Fibroblast of skin of right quadriceps (primary cell): Measurements from ENCODE around the gene ZFP82.
A peak's percentile ranks its signal among the peaks of the same experiment; 100 is the strongest.

Source experiments
- DNase-seq: peaks from one replicate; pipeline ENCODE4 v3.0.0-alpha.2; 2013

Gene ZFP82

DNA sequence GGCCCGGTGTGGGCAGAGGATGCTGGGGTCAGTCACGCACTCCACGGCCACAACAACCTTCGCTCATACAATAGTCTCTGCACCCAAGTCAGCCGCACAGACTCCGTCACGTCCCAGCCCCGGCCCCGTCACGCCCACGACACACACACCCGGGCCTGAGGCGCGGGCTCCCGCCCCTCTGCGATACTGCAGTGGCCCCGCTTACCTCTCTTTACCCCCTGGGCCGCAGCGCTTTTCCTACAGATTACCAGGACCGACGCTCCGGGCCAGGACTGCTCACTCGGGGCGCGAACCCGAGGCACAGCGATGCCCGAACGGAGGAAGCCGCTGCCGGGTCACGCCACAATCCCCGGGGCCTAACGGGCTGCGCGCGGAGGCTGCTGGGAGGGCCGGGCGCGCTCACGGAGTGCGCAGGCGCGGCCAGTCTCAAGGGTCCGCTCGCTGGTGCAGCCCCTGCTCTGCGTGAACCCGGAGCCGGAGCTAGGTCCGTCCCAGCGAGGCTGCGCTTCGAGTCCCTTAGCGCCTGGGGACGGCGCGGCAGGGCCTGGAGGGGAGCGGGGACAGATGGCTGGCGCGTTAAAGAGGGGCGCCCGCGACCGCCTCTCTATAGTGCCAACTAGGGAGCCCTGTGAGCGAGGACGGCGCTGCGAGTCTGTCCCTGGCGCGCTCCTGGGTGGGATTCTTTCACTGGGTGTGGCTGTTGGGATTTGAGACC lies at the start of gene ZFP82:
ZFP82 (minus strand) TSS at position 358 of the 715 bp plus-strand sequence. CDS start 8,855 bp downstream, outside the sequence.
- peak; percentile 83 for DNase-seq

DNA sequence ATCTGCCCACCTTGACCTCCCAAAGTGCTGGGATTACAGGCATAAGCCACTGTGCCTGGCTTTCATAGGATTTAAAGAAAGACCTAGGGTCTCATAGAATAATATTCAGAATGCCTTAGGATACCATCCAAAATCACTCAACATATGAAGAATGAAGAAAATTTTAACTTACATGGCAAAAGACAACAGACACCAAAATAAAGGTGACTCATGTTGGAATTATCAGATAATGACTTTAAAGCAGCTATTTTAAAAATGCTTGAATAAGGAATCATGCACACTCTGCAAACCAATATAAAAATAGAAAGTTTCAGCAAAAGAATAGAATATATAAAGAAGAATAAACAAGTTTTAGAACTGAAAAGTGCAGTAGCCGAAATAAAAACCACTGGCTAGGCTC lies 41.6 kb upstream of the ZFP82 start:
- DNase-seq = no peak

DNA sequence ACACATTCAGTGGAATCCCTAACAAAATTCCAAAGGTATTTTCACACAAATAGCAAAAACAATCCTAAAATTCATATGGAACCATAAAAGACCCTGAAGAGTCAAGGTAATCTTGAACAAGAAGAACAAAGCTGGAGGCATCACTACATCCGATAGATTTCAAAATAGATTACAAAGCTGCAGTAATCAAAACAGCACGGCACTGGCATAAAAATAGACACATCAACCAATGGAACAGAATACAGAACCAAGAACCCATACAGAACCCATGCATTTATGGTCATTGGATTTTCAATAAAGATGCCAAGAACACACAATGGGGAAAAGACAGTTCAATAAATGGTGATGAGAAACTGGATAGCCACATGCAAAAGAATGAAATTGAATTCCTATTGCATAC lies 38.4 kb upstream of the ZFP82 start:
- DNase-seq = no peak

DNA sequence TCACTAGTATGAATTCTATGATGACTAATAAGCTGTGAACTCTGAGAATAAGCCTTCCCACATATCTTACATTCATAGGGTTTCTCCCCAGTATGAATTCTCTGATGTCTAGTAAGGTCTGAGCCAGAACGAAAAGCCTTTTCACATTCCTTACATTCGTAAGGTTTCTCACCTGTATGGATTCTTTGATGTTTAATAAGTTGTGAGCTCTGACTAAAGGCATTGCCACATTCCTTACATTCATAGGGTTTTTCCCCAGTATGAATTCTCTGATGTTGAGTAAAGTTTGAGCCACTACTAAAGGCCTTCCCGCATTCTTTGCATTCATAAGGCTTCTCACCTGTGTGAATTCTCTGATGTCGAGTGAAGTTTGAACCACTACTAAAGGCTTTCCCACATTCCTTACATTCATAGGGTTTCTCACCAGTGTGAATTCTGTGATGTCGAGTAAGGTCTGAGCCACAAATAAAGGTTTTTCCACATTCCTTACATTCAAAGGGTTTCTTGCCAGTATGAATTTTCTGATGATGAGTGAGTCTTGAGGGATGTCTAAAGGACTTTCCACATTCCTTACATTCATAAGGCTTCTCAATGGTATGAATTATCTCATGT lies 30.7 kb upstream of the ZFP82 start:
- DNase-seq = no peak

DNA sequence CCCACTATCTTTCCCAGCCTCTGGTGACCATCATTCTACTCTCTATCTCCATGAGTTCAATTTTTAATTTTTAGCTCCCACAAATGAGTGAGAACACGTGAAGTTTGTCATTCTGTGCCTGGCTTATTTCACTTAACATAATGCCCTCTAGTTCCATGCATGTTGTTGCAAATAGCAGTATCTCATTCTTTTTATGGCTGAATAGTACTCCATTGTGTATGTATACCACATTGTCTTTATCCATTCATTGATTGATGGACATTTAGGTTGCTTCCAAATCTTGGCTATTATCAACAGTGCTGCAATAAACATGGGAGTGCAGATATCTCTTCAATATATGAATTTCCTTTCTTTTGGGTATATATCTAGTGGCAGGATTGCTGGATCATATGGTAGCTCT lies 22.9 kb upstream of the ZFP82 start:
- no peak for DNase-seq

DNA sequence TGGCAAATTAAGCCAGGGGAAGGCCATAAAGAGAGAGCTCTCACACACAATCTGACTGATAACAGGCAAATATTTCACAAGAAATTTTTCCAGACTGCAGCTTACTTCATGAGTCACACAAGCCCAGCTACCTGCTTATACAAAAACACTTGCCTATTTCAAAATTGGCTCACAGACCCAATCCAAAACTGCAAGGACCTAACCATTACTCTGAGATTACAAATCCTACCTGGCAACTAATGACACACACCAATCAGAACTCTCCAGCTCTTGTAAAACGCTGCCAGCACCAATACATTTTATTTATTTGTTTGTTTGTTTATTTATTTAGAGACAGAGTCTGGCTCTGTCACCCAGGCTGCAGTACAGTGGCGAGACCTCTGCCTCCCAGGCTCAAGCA lies 18.1 kb upstream of the ZFP82 start:
- DNase-seq = no peak

DNA sequence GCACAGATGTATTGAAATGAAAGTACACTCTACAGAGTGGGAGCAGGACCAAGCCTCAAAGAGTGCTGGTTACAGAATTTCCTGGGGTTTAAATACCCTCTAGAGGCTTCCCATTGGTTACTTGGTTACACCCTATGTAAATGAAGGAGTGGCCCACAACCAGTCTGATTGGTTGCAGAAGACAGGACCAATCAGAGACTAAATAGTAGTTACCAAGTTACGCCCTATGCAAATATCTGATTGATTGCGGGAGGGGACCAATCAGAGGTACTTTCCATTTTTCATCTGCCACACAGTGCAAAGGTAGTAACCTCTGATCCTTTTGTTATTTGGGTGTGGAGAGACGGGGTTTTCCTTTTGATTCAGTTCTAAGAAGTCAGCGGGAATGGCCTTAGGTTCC lies 5.5 kb upstream of the ZFP82 start:
- DNase-seq = no peak

DNA sequence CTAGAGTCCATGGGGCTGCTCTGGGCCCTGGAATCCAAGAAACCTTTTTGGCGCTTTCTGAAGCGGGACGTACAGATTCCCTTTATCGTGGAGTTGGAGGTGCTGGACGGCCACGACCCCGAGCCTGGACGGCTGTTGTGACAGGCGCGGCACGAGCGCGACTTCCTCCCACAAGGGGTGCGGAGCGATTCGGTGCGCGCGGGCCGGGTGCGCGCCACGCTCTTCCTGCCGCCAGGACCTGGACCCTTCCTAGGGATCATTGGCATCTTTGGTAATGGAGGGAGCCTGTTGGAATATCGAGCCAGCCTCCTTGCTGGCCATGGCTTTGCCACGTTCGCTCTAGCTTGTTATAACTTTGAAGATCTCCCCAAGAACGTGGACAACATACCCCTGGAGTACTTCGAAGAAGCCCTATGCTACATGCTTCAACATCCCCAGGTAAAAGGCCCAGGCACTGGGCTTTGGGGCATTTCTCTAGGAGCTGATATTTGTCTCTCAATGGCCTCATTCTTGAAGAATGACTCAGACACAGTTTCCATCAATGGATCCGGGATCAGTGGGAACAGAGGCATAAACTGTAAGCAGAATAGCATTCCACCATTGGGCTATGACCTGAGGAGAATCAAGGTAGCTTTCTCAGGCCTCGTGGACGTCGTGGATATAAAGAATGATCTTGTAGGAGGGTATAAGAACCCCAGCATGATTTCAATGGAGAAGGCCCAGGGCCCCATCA lies 3.5 kb upstream of the ZFP82 start:
- DNase-seq = no peak

DNA sequence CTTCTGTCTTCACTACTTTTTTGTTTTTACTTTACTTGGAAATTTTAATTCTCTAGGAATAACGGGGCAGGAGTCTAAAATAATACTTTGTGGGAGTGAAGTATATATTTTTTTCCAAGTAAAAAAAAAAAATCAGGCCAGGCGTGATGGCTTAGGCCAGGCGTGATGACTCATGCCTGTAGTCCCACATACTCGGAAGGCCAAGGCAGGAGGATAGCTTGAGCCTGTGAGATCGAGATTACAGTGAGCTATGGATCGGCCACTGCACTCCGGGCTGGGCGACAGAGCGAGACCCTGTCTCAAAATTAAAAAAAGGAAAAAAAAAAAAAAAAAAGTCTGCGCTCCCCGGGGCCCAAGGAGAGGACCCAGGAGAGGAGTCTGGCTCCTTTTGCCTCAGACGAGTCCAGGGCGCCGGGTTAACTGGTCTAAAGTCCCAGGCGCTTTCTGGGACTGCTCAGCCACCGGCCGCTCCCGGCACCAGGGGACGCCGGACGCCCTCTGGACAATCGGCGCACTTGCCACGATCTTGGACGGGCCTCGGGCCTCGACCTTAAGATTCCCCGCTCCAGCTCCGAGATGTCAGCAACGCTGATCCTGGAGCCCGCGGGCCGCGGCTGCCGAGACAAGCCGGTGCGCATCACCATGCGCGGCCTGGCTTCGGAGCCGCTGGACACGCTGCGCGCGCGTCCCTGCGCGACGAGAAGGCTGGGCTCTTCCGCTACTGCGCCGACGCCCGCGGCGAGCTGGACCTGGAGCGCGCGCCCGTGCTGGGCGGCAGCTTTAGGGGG lies 2.7 kb upstream of the ZFP82 start:
- peak; percentile 8 for DNase-seq

DNA sequence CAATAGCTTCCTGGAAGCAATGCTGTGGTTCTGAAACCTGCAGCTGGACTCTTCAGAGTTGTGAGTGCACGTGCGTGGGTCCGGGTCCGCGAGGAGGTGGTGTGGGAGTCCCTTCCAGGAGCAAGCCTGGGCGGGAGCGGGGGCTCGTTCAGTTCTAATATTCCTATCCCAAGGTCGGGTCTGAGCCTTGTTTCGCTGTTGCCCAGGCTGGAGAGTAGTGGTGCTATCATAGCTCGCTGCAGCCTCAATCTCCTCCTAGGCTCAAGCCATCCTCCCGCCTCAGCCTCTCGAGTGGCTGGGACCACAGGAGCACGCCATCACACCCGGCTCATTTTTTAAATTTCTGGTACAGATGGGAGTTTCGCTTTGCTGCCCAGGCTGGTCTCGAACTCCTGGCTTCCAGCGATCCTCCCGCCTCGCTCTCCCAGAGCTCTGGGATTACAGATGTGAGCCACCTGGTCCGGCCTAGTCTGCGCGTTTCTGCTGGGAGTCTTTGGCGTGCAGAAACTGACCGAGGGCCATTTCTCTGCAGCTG lies 625 bp downstream of the ZFP82 start:
- DNase-seq = no peak

DNA sequence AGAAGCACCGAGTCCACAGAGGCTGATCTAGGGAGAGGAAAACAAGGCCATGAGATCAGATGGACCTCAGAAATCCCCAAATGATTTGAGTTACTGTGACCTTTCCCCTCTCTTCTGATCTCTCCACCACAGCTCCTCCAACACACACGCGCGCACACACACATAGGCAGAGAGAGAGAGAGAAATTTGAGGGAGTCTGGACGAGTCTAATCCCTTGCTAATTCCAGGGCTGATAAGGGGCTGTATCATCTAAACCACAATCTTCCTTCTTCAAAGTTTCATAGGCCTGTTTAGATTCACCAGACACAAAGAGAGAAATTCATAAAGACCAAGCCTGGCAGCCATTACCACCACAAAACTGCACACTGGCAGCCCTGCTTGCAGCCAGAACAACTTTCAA lies 8.6 kb downstream of the ZFP82 start:
- DNase-seq = no peak

DNA sequence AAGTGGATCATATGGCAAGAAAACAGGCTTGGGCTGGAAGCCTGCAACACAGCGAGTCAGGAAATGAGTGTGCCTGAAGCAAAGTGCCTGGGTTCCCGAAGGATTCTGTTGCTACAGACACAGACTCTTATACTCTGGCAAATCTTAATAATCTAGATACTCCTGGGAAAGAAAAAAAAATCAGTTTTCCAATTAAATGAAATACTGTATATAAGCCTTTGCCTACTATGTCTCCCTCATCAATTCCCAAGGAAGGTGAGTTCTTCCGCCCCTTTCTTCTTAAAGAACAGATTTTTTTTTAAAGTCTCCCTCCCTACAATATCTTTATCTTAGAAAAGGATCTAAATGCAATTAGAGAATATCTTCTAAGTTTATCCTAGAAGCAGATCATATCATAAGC lies 10.3 kb downstream of the ZFP82 start:
- no peak for DNase-seq

DNA sequence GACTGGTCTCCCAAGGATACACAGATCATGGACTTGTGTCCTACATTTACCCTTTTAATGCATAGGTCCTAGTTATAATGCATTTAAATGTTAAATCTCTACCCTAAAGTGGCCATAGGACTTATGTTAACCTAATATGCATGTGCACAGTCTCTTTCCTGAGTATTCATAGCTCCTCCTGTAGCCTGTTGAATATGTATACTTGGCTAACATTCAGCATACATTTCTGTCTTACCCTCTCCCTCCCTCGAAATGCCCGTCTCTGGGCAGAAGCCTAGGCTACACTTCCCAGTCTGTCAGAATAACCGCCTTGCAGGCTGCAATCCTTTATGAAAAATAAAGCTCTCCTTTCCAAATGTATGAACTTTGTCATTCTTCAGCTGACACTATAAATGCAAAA lies 13.9 kb downstream of the ZFP82 start:
- no peak for DNase-seq

DNA sequence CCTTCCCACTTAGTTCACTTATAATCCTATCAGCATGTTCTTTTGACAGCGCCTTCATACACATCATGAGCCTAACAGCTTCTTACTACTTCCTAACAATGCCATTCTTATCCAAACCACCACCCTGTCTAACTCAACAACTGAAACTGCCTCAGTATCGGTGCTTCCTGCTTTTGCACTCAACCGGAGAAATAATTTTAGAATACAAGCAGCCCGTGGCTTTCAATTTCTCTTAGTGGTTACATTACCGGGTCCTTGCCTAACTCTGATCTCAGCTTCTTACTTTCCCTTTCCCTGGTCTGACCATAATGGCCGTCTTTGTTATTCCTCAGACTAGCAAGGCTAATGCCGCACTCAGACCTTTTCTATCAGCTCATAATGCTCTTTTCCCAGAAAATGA lies 17.0 kb downstream of the ZFP82 start:
- DNase-seq = no peak

DNA sequence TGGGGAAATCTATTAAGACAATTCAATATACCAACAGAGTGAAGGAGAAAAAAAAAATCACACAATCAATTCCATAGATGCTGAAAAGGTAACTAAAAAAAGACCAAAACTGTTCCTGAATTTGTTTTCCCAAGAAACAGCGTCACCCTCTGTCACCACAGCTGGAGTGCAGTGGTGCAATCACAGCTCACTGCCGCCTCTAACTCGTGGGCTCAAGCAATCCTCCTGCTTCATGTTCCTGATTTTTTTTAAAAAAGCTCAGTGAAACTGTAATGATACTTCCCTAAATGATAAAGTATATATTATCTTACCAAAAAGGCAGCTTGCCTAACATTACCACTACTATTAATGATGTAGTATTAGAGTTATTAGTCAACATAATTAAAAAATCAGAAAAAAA lies 19.9 kb downstream of the ZFP82 start:
- no peak for DNase-seq

DNA sequence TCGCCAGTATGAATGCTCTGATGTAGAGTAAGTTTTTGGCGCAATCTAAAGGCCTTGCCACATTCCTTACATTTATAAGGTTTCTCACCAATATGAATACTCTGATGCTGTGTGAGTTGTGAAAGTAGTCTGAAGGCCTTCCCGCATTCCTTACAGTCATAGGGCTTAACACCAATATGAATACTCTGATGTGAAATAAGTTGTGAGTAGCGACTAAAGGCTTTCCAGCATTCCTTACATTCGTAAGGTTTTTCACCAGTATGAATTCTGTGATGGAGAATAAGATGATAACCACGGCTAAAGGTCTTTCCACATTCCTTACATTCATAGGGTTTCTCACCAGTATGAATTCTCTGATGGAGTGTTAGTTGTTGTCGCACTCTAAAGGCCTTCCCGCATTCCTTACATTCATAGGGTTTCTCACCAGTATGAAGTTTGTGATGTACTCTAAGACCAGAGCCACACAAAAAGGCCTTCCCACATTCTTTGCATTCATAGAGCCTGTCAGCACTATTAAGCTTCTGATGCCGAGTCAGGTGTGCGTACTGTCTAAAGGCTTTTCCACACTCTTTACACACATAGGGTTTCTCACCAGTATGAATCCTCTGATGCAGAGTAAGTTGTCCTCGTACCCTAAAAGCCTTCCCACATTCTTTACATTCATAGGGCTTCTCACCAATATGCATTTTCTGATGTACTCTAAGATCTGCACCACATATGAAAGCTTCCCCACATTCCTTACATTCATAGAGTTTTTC lies 25.3 kb downstream of the ZFP82 start:
- DNase-seq = no peak

DNA sequence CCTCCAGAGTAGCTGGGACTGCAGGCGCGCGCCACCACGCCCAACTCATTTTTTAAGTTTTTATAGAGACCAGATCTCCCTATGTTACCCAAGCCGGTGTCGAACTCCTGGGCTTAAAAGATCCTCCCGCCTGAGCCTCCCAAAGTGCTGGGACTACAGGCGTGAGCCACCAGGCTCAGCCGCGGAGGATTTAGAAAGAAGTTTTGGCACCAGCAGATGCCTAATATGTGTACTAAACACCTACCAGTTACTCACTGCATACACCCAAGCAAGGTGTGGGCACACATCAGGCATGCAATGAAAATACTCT lies 39.0 kb downstream of the ZFP82 start:
- DNase-seq = no peak

DNA sequence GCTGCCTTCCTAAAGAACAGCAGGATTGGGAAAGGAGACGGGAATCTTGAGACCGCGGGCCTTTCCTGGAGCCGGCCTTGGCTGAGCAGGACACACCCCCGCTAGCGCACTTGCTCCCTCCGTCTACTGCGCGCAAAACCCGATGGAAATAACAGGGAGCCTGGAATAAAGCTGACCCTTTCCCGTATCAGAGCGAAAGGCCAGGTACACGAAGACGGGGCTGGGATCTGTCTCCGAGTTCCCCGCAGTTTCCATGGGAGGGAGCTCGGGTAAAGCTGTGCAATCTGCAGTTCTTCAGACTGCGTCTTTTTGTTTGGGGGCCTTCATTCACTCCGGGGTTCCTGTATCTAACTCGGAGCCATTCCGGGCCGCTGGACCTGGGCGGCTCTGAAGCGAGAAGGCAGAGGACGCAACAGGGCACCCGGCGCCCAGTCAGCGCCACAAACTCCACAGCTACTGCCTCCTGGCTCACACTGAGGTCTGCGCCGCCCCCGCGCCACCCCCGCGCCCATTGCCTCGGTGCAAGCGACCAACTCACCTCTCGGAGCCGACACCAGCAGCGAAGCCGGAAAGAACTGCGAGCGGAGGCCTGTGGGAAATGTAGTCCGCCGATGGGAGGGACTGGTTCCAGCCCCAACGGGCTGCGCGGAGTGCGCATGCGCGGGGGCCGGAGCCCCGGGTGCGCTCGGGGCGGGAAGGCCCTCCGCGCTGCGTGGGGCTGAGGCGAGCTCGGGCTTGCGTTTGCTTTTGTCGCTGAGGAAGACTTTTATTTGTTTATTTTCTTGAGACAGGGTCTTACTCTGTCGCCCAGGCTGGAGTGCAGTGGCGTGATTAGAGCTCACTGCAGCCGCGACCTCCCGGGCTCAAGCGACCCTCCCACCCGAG lies 39.6 kb downstream of the ZFP82 start, which contains the start of gene ZFP14:
ZFP14 (minus strand) TSS at position 577 of the 885 bp plus-strand sequence. CDS start 11,309 bp downstream, outside the sequence.
- DNase-seq = peak; percentile 93

DNA sequence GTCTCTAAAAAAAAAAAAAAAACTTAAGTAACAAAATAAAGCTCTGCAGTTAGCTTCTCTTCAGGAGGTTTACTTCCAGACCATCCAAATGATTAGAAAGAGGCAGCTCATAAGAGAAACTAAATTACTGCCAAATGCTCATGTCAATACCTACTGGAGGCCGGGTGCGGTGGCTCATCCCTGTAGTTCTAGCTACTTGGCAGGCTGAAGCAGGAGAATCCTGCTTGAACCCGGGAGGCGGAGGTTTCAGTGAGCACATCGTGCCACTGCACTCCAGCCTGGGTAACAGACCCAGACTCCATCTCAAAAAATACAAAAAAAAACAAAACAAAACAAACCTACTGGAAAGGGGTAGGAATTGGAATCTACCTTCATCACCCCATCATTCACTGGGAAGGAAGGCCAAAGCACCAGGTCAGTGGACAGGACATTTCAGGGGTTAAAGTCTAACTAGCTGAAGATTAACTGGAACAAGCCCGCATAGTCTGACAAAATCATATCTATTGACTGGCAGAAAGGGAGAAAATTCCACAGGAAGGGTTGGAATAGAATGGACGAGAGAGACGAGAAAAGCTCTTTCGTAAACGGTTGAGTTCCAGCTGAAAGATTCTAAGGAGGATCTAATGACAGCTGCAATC lies 40.8 kb downstream of the ZFP82 start:
- no peak for DNase-seq

DNA sequence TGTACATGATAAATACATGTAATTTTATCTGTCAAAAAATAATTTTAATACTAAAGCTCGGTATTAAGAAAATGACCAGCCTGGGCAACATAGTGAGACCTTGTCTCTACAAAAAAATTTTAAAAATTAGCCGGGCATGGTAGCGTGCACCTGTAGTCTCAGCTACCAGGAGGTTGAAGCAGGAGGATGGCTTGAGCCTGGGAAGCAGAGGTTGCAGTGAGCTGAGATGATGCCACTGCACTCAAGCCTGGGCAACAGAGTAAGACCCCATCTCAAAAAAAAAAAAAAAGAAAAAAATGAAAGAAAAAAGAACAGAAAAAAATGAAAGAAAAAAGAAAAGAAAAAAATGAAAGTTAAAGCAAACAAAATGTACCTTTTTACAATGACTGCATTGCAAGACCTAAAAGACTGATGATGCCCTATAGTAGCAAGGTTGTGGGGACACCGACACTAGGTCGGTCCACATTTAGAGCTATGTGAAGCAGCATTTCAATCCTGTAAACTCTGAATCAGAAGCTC lies 44.7 kb downstream of the ZFP82 start:
- DNase-seq = no peak

DNA sequence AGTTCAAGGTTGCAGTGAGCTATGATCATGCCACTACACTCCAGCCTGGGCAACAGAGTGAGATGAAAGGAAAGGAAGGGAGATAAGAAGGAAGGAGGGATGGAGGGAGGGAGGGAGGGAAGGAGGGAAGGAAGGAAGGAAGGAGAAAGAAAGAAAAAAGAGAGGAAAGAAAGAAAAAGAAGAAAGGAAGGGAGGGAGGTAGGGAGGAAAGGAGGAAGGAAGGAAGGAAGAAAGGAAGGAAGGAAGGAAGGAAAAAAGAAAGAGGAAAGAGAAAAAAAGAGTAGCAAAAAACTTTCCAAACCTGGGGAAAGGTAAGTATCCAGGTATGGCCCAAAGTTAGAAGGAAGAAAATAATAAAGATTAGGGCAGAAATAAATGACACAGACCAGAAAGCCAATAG lies 46.6 kb downstream of the ZFP82 start:
- DNase-seq = no peak
